HG03280 (cell line): ENCODE data around the gene TLNRD1.
"Not testable (repeated sequence)": the region's sequence is repeated elsewhere in the genome, so short reads cannot be mapped to it uniquely, and the experiment has no call there.

Source experiments
- ATAC-seq: cut with Tn5 transposase; IDR thresholded peaks from one replicate; pipeline ENCODE4 v1.9.1; 2021; ENCODE audit warnings: mild to moderate bottlenecking, moderate library complexity; ENCODE audit not compliant: unreplicated experiment

The TLNRD1 gene

DNA sequence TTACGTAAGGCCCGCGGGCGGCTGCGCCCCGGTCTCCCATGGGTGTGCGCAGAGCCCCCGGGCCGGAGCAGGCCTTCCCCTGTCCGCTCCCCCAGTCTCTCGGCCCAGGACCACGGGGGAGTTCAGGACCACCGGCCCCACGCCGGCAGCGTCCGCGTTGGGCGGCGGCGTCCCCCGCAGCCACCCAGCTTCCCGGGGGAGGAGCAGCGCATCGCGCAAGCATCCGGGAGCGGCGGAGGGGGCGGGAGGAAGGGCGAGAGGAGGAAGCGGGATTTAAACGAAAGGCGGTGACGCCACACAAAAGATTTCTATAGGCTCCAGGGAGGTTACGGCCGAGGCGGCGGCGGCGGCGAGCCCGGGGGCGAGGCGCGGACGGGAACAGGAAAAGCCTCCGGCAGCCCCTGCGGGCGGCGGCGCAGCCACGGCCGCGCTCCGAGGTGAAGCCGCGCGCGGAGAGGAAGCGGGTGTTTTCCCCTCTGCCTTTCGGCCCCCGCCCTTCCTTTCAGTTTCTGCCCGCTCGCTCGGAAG is at the start of gene TLNRD1:
TLNRD1 (plus strand) TSS at position 300 of the 528 bp plus-strand sequence. CDS start 1,349 bp downstream, outside the sequence.
- ATAC-seq, result peak; percentile 60

DNA sequence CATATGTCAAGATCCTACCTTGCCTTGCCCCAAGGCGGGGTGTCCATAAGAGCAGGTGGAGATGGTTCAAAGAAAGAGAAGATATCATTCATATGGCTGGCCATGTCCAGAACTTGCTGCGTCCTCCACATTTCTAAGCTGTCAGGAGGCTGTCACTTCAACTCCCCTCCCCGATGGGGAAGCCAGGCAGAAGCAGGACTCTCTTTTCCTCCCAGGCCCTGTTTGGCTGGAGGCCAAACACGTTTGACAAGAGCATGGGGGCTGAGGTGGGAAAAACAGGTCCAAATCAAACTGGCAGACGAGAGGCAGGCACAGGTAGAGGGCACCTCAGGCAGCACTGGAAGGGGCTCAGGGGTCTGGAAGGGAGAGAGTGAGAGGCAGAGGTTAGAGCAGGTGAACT is 48.8 kb upstream of the TLNRD1 start:
- no peak for ATAC-seq

DNA sequence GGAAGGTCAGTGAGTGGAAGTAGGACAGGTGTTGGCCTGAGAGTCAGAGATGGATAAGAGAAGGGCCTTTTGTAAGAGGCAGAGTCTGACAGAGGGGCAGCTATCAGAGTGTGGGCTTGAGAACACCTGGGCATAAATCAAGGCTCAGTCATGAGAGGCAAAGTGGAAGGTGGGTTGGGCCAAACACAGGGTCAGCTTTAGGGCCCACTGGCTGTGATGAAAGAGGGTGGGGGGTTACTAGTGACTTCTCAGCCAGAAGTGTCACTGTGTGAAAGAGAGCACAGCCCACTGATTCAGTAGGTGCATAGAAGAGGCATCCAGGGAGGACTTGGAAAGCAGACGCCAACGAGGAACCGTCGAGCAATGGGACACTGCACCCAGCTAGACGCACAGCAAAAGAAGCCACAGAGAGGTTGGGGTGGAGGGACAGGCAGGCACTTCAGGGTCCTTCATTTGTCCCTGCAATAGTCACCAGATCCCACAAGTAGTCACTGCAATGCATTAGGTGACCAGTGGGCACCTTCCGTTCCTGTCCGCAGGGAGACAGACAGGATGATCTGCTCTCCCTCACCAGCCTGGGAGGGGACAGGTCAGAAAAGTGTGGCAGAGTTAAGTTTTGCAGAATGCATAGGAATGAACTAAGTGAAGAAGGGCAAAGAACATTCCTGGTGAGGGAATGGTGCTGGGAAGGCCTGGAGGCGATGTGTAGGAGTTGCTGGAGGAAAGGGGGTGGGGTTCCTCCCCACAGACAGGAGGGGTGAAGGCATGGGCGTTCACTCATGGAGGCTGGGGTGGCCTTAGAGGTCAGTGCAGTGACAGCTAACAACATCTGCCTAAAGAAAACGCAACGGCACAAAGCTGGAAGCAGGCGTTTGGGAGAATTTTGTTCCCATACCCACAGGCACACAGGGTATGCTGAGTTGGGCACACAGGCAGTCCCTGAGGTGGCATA is 47.4 kb upstream of the TLNRD1 start:
- no peak for ATAC-seq

DNA sequence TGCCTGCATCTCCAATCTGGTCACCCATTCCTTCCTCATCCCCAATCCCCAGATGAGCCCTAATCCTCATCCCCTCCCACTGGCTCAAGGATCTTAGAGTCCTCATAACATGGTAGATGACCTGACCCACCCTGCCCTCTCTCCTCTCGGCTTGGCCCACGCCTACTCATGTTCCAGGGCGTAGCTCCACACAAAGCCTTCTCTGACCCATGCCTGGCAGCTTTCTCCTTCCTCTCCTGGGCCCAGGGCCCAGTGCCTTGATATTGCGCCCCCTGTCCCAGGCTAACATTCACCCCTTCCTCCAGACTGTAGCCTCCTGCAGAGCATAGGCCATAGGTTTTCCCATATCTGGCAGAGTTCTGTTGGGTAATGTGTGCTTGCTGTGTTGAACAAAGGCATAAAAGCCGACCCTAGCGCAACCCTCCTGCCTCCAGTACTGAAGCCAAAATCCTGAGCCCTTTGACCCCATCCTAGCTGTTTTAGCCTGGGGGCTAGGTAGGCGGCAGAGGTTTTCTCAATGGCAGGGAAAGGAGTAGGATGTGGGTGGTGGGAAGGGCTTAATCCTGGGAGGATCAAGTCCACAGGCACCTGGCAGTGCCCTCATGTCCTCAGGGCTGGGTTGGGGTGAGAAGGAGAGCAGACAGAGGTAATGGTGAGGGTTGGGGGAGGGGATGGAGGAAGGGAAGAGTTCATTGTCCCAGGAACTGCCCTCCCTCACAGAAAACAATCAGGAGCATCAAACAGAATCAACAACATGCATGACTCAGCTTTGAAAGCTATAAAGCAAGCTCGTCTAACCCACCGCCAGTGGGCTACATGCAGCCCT is 46.6 kb upstream of the TLNRD1 start:
- ATAC-seq, result no peak

DNA sequence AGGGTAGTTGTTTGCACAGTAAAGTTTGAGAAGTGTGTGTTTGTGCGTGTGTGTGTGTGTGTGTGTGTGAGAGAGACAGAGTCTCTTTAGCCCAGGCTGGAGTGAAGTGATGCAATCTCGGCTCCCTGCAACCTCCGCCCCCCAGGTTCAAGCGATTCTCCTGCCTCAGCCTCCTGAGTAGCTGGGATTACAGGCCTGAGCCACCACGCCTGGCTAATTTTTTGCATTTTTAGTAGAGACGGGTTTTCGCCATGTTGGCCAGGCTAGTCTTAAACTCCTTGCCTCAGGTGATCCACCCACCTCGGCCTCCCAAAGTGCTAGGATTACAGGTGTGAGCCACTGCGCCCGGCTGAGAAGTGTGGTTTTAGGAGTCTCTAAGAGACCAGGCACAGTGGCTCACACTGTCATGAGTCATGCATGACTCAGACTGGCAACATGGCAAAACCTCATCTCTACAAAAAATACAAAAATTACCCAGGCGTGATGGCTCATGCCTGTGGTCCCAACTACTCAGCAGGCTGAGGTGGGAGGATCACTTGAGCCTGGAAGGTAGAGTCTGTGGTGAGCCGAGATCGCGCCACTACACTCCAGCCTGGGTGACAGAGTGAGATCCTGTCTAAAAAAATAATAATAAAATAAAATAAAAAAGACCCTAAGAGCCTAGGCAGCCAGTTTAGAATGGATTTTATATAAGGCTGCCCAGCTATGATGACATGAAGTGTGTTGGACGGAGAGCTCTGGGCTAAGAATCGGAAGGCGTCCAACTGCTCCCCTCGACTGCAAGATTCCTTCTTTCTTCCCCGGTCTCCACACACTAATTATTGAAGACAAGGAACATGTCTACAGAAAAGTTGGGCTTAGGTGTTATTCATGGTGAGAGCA is 44.9 kb upstream of the TLNRD1 start:
- ATAC-seq, result not testable (repeated sequence)

DNA sequence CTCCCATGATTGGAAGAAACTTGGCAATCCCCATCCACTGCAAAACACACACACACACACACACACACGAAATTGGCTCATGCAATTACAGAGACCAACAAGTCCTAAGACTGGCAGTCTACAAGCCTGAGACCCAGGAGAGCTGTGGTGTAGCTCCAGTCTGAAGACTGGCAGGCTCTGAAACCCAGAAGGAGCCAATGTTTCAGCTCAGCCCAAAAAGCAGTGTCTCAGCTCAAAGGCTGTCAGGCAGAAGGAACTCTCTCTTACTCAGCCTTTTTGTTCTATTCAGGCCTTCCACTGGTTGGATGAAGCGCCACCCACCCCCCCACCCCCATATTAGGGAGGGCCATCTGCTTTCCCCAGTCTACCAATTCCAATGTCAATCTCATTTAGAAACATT is 43.2 kb upstream of the TLNRD1 start:
- no peak for ATAC-seq

DNA sequence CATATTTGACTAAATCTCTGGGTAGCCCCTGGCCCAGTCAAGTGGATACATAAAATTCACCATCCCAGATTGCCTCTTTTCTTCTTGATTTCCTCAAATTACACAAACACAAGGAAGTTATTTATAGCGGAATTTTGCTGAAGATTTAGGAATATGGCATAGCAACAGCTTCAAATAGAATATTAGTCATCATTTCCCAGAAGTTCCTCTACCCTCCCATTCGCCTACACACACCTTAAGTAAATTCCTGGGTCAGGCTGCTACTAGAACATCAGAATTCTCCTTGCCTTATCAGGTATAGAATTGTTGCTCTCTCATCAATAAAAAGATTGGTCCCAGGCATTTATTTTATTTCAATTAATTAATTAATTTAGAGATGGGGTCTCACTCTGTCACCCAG is 42.7 kb upstream of the TLNRD1 start:
- ATAC-seq, result no peak

DNA sequence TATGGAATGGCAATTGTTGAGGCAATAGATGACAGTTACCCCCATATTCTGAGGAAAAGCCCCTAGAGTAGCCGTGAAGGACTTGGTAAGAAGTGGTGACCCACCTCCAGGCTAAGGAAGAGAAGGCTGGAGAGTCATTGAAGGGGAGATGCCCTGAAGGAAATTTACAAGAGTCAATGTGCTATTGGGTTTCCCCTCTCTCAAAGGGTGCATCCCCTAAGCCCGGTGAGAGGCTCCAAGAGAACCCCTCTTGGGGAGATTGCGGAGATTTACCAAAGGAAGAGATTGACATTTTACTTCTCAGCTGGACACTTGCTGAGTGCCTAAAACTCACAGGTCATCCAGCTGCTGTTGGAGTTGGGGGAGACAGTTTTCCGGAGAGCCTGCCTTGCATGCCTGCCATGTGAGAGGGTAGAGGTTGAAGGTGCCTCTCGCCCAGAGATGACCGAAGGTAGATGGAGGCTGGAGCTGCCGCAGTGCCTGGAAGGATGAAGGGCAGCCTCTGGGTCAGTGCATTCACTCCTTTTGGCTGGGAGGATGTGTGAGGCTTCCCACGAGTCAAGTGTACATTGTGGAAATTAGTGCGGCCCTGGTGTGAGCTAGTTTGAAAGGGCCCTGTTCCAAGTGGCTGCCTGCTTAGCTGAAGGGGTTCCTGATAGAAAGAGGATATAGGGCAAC is 41.8 kb upstream of the TLNRD1 start:
- ATAC-seq, result no peak

DNA sequence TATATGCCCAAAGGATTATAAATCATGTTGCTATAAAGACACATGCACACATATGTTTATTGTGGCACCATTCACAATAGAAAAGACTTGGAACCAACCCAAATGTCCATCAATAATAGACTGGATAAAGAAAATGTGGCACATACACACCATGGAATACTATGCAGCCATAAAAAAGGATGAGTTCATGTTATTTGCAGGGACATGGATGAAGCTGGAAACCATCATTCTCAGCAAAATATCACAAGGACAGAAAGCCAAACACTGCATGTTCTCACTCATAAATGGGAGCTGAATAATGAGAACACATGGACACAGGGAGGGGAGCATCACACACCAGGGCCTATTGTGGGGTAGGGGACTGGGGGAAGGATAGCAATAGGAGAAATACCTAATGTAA is 35.3 kb upstream of the TLNRD1 start:
- not testable (repeated sequence) for ATAC-seq

DNA sequence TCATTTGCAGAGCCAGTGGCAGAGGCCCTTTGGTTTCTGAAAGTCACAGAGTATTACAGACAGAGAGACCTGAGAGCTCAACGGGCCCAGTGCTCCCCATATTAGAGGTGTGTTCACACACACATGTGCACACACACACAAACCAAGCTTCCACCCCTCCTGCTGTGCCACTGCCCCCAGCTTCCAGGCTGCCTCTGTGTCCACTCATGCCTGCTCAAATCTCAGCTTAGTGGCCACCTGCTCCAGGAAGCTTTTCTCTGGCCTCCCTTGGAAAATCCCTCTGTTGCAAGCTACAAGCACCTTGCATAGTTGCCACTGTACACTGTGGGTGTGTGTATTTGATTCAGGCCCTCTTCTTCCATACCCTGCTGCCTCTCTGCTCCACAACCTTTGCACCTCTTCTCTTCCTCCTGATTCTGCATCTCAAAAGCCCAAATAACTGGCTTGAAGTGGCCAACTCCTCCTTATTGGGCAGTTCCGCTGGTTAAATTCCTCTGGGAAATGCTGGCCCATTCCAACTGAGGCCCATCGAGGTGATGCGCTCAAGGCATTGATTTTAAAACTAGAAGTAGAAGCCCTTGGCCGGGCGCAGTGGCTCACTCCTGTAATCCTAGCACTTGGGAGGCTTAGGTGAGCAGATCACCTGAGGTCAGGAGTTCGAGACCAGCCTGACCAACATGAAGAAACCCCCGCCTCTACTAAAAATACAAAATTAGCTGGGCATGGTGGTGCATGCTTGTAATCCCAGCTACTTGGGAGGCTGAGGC is 34.1 kb upstream of the TLNRD1 start:
- no peak for ATAC-seq

DNA sequence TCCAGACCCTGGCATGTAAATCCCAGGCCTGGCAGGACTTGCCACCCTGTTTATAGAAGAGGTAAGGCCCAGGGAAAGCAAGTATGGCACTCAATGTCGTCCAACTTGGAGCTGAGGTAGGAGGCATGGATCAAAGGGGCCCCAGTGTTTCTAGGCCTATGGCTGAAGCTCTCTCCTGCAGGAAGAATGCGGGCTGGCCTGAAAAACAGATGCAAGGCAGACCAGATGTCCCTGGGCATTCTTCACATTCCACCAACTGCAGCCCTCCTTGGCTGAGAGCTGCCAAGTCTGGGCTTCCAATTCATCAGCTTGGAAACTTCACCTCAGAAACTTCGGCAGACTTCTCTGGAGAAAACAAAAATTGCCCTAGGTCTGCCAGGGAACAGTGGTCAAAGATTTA is 33.3 kb upstream of the TLNRD1 start:
- ATAC-seq, result no peak

DNA sequence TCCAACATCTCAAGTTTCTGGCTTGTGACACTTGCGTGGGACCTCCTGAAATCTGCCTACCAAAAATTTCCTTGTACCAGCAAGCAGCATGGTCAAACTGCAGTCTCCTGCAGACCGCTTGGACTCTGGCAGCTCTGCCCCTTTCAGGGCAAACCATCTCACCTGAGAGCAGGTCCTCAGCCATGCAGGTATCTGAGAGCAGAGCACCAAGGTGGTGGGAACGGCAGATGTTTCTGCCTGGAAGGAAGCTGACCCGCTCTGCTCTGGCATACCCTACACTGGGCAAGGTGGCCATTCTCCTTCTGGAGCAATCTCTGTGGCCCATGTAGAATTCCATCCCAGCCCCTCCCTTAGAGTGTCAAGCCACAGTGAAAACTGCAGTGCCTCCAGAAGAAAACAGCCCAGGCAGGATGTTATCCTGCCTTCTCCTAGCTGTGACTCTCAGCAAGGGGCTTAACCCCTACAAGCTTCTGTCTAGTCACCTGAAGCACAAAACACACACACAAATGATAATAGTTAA is 32.7 kb upstream of the TLNRD1 start:
- ATAC-seq, result no peak

DNA sequence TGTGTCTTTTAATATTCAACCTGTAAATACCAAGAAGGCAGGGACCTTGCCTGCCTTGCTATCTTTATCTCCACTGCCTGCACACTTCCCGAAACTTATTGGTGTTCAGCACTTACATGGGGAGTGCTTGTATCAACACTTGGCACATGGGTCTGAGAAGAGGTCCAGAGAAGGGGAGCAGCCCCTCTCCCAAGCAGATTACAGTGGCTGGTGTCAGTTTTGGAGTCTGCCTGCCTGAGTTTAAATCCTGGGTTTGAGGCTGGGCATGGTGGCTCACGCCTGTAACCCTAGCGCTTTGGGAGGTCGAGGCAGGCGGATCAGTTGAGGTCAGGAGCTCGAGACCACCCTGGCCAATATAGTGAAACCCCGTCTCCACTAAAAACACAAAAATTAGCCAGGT is 31.4 kb upstream of the TLNRD1 start:
- ATAC-seq, result no peak

DNA sequence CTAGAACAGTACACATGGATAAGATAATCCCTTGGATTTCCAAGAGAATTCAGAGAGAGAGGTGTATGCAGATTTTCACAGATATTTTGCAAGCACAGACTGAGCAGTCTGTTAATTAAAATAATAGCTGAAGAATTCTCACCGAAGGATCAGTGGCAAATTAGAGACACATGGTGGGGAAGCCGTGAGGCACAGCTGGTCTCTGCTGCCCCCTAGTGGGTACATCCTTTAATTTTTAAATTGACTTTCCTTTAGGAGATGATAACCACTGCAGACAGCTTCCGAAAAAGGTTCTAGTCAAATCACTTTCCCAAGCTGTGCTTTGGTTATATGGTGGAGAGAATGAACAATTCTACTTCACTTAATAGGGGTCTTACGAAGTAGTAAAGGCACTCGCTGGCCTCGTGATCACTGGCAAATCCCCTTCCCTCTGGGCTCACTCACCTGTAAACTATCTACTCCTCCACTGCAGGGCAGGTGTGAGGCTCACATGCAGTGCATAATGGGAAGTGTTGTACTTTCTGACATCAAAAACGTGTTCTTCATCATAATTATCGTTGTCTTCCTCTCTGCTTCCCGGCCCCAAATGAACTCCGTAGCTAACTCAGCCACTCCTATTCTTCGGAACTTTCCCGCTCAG is 30.6 kb upstream of the TLNRD1 start:
- ATAC-seq, result no peak

DNA sequence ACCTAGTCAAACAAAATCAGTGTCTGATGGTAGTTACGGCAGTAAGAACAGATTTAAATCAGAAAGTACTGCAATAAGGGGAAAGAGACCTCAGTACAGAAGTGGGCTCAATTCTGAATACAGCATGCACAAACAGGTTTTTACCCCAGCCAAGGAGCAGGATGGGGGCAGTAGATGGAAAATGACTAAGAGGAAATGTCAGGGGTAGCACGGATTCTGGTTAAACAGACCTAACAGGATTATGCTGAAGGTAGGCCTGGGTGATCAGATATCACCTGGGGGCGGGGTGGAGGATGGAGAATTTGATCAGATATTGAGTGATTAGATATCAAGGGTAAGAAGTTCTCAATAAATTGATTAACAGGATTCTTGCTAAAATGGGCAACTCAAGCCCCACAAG is 30.1 kb upstream of the TLNRD1 start:
- no peak for ATAC-seq

DNA sequence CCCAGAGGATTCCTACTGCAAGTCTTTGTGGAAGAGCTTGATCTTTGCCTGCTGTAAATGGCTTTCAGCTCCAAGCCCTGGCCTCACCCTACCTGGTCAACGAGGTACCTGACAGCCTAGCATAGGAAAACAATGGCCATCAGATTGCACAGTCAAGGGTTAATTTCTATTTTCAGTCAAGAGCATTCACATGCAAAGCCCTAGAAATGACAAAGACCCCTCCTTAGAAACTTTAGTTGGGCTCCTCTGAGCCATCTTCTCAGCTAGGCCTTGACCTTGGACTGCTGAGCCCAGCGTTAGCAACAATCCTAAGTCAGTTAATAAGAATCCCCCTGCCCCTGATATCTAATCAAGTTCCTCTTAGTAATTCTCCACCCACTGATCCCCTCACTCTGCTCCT is 29.6 kb upstream of the TLNRD1 start:
- ATAC-seq, result no peak

DNA sequence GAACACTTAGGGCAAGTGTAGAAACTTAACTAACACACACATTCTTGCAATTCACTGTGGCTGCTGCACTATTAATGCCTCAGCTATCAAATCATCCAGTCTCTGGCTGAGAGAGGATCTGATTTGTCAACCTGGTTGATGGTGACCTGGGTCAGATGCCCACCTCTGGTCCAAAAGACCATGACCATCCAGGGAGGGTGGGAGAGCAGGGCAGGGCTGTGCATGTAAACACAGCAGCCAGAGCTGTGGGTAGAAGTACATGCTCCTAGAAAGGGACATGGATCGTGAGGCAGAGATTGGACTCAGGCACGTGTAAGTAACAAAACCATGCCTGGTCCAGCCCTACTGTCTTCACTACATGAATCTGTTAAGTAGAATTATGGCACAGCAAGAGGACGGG is 28.4 kb upstream of the TLNRD1 start:
- no peak for ATAC-seq

DNA sequence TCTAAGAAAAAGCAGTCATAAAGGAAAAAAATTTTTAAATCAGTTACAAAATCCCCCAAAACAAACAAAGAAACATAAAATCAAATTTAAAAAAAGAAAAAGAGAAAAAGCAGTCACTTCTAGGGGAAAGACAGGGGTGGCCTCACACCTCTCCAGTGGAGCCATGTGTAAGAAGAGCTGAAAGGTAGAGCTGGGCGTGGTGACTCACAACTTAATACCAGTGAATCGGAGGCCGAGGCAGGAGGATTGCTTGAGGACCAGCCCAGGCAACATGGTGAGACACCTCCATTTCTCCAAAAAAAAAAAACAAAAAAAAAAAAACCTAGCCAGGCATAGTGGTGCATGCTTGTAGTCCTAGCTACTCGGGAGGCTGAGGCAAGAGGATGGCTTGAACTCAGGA is 25.8 kb upstream of the TLNRD1 start:
- no peak for ATAC-seq

DNA sequence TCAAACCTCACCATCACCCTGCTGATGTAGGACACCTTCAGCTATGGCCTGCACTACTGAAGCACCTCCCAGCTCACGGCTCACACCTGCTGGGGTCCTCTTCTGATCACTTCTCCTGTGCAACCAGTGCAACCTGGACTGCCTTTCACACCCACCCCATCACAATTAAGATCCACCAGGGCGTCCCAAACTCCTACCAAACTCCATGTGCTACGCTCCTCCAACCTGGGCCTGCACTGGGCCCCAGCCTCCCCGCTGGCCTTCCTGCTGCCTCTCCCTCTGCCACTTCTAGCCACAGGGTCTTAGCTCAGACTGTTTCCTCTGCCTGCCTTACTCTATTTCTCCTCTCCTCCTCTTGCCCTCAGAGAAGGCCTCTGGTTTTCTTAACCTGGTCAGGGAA is 23.9 kb upstream of the TLNRD1 start:
- ATAC-seq, result no peak
